Activated CD4-positive, alpha-beta T cell treated with anti-CD3 and anti-CD28 coated beads, Interleukin-2, Interleukin-4, amounts not matched to agents 100 ng/mL and 50 ng/mL, durations not matched to agents 16 hours and 8 hours (primary cell): ENCODE measurements around the gene AP3D1.
"Not testable (repeated sequence)": the region's sequence is repeated elsewhere in the genome, so short reads cannot be mapped to it uniquely, and the experiment has no call there.

Experiments
- DNase-seq: peaks from one replicate; pipeline ENCODE4 v3.0.0-alpha.2; 2020; ENCODE audit warnings: low spot score

AP3D1 gene

GRCh38 chr19:2151339-2152229, at the start of gene AP3D1:
Gene AP3D1 (minus strand): TSS chr19:2151566. CDS start chr19:2151334, 232 bp downstream.
- DNase-seq = peak; percentile 100

- not testable (repeated sequence) for DNase-seq
Measured at GRCh38 chr19:2200624-2201294, 49.4 kb upstream of the AP3D1 start.

GRCh38 chr19:2199861-2200623, 48.7 kb upstream of the AP3D1 start:
- no peak for DNase-seq

GRCh38 chr19:2199215-2199614, 47.8 kb upstream of the AP3D1 start:
- no peak for DNase-seq

- DNase-seq = no peak
Measured at GRCh38 chr19:2198317-2198716, 47.0 kb upstream of the AP3D1 start.

- DNase-seq = no peak
Measured at GRCh38 chr19:2197270-2197669, 45.9 kb upstream of the AP3D1 start.

GRCh38 chr19:2195914-2196313, 44.5 kb upstream of the AP3D1 start:
- no peak for DNase-seq

- no peak for DNase-seq
Measured at GRCh38 chr19:2195361-2195760, 44.0 kb upstream of the AP3D1 start.

GRCh38 chr19:2194513-2195078, 43.2 kb upstream of the AP3D1 start:
- DNase-seq = no peak

GRCh38 chr19:2193807-2194206, 42.4 kb upstream of the AP3D1 start:
- DNase-seq = no peak

- DNase-seq = no peak
Measured at GRCh38 chr19:2192862-2193261, 41.5 kb upstream of the AP3D1 start.

GRCh38 chr19:2191456-2192310, 40.3 kb upstream of the AP3D1 start:
- DNase-seq = no peak

GRCh38 chr19:2190848-2191455, 39.6 kb upstream of the AP3D1 start:
- no peak for DNase-seq

- no peak for DNase-seq
Measured at GRCh38 chr19:2189880-2190279, 38.5 kb upstream of the AP3D1 start.

- no peak for DNase-seq
Measured at GRCh38 chr19:2188708-2189385, 37.5 kb upstream of the AP3D1 start.

GRCh38 chr19:2187159-2187558, 35.8 kb upstream of the AP3D1 start:
- DNase-seq = no peak

GRCh38 chr19:2186071-2186846, 34.9 kb upstream of the AP3D1 start:
- DNase-seq = no peak

GRCh38 chr19:2185734-2186070, 34.3 kb upstream of the AP3D1 start:
- DNase-seq = no peak

GRCh38 chr19:2184422-2184975, 33.1 kb upstream of the AP3D1 start:
- DNase-seq = no peak
